D721Med (cell line): ENCODE results near the gene GART.

Experiments used
- DNase-seq: peaks from one replicate; pipeline ENCODE4 v3.0.0; 2011; ENCODE audit warnings: low spot score; ENCODE audit not compliant: insufficient read length
- FAIRE-seq: peaks from 2 replicates; lab custom pipeline; 2011; peaks lifted over from hg19 to GRCh38; lab: Jason Lieb, UNC
- TF ChIP-seq, protein P1 (sequence below): IDR thresholded peaks from 2 replicates; pipeline ENCODE4 v1.5.1; 2012; ENCODE audit warnings: mild to moderate bottlenecking, control low read depth; ENCODE audit not compliant: insufficient read depth; ENCODE audit errors: missing control alignments

GART gene

DNA sequence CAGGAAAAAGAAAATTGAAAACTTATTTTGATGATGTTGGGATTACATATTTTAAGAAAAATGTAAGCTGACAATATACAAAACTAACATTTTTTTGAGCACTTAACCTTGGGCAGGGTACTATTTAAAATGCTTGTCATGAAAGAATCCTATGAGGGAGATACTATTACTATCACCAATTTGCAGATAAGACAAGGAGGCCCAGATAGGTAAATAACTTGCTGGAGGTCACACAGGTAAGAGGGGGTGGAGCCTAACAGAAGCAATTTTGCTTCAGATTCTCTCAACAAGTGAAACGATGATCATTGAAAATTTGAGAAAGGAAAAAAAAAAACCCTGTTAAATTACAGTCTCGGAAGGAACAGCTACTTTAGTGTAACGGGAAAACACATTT lies 1.2 kb downstream of the GART start:
- FAIRE-seq = no peak
- TF ChIP-seq, protein P1, sequence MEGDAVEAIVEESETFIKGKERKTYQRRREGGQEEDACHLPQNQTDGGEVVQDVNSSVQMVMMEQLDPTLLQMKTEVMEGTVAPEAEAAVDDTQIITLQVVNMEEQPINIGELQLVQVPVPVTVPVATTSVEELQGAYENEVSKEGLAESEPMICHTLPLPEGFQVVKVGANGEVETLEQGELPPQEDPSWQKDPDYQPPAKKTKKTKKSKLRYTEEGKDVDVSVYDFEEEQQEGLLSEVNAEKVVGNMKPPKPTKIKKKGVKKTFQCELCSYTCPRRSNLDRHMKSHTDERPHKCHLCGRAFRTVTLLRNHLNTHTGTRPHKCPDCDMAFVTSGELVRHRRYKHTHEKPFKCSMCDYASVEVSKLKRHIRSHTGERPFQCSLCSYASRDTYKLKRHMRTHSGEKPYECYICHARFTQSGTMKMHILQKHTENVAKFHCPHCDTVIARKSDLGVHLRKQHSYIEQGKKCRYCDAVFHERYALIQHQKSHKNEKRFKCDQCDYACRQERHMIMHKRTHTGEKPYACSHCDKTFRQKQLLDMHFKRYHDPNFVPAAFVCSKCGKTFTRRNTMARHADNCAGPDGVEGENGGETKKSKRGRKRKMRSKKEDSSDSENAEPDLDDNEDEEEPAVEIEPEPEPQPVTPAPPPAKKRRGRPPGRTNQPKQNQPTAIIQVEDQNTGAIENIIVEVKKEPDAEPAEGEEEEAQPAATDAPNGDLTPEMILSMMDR = no peak
- no peak for DNase-seq

DNA sequence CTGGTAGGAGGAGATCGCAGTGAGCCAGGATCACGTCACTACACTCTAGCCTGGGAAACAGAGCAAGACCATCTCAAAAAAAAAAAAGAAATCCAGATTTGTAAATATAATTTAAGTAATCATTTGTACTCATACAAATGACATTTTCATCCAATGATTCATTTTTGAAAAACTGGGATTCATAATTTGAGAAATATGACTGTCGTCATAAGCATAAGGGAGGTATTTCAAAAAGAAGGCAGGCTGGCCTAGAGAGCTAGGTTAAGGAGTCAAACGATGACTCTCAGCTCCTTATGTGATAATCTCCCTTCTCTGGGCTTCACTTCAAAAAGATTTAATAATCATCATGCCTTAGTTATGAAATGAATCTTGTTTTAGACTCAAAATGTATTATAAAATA lies 2.3 kb downstream of the GART start:
- no peak for FAIRE-seq
- TF ChIP-seq, protein P1 = no peak
- no peak for DNase-seq

DNA sequence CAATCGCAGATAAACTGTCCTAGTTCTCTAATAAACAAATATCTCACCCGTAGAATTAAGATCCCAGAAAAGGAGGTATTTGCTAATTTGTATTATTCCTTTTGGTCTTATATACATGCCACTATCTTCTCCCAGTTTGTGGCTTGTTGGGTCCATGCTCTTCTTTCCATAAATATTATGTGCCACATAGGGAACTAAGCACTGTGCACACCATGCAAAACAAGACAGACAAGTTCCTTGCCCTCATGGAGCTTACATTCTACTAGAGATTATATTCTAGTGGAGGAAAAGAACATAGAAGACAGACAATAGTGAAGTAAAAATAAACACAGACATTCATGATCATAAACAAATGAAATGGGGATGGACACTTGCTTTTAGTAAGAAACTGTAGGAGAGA lies 4.7 kb downstream of the GART start:
- TF ChIP-seq, protein P1 = no peak
- DNase-seq (no peak), FAIRE-seq (no peak)

DNA sequence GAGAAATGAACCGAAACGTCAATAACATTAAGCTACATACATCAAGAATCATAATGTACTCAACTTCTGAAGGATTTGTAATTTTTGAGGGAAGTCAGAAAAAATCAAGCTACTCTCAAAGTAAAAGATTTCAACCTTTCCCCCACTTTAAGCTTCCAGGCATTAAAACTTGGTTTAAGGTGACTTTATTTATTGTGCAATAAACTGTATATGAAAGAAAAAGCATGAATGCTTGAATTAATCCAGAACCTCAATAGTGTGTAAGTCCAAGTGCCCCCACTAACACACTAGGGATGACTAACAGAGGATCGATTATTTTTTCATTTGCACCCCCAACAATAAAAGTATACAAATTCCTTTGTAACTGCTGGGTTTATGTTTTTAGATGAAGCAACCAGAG lies 10.9 kb downstream of the GART start:
- TF ChIP-seq, protein P1 = no peak
- no peak for DNase-seq
- FAIRE-seq = no peak

DNA sequence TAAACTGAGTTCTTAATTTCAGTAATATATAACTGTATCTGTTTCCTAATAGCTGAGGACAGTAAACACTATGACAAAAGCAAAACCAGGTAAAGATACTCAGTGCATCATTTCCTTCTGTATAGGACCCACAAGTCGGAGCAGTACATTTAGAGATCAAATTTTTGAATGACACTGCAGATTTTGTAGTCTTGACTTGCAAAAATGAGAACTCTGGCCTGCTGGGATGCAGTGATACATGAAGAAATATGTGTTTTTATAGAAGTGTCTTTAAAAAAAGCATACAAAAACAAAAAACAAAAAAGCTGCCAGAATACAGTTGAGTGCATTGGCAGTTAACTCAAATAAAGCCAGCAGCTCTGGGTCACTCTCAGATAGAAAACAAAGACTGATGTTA lies 19.0 kb downstream of the GART start:
- FAIRE-seq (no peak), DNase-seq (no peak)
- TF ChIP-seq, protein P1 = no peak

DNA sequence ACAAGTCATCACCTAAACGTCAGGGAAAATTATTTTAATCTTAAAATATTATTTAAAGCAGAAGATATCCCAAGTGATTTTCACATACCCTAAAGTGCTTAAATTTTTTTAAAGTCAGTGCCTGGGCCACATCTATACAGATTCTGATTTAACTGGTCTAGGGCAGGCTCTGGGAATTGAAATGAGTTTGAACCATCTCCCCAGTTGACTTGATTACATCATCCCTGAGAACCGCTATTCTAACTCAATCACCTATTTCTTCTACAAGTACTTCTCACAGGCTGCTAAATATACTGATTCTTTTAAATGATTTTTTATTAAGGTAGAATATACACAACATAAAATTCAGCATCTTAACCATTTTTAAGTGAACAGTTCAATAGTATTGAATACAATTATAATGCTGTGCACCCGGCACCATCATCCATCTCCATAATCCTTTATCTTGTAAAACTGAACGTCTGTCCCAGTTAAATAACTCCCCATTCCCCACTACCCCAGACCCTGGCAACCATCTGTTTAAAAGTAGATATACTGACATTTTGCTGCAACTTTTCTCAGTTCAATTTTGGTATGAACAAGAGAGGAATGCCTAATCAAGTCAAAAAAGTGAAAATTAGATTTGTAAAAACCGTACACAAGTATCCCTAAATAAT lies 19.5 kb downstream of the GART start:
- FAIRE-seq (no peak), DNase-seq (no peak)
- TF ChIP-seq, protein P1 = no peak

DNA sequence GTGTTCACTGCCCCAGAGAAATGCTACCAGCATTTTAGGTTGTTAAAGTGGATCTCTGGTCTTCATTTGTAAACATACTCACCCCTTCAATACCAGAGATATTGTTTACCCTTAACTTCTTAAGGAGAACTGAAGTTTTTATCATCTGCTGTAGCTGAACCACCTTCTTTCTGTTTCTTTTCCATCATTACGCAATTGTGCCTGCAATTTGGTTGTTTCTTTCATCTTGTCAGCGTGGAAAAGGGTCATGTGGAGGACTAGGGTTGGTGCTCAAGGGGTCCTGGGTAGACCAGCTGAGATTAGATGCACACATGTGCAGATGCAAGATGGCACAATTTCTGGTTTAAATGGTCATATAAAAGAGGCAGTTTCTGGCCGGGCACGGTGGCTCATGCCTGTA lies 23.0 kb downstream of the GART start:
- DNase-seq = no peak
- no peak for FAIRE-seq
- TF ChIP-seq, protein P1 = no peak
